Prostate gland (tissue), 2 donors: ENCODE results near the gene ALKAL2.

Experiments used
- CTCF ChIP-seq, 4 experiments: fragments of 200-600 bp in 2 of 4; fragments of 450-650 bp in 2 of 4; sonication (generic) in 2 of 4; IDR thresholded peaks; 1 replicate in 3 of 4; 2 replicates in 1 of 4; pipeline ENCODE4 v1.5.1; 2016 to 2019; ENCODE audit warnings: antibody characterized with exemption in 4 of 4, mild to moderate bottlenecking in 2 of 4, moderate library complexity in 2 of 4
- POLR2A ChIP-seq: fragments of 450-650 bp; IDR thresholded peaks from one replicate; pipeline ENCODE4 v1.6.1; 2016; ENCODE audit warnings: antibody characterized with exemption, mild to moderate bottlenecking
- POLR2AphosphoS5 ChIP-seq: sonication (generic); formaldehyde crosslinking; IDR thresholded peaks from one replicate; pipeline ENCODE4 v1.6.1; 2017; ENCODE audit warnings: antibody characterized with exemption

- TF ChIP-seq CTCF (IDR thresholded peaks at IDR 0.05), result no peak
- no peak for TF ChIP-seq POLR2AphosphoS5
- TF ChIP-seq POLR2A, result no peak
Measured at GRCh38 chr2:287911-288757, at the start of gene ALKAL2.
